Iris pigment epithelial cell (primary cell): ENCODE results near the gene PHF21B.

Source experiments
- DNase-seq: peaks from one replicate; pipeline ENCODE4 v3.0.0-alpha.2; 2011; ENCODE audit warnings: low read depth

The PHF21B gene

GRCh38 chr22:44840611-44841322 lies 169.0 kb downstream of the PHF21B start:
- DNase-seq: no peak

GRCh38 chr22:44839721-44840120 lies 170.1 kb downstream of the PHF21B start:
- DNase-seq: no peak

- DNase-seq: no peak
These were observed 170.7 kb downstream of the PHF21B start for GRCh38 chr22:44839061-44839460.

- DNase-seq: no peak
These were observed 171.3 kb downstream of the PHF21B start for GRCh38 chr22:44838316-44839016.

- DNase-seq: no peak
These were observed 172.3 kb downstream of the PHF21B start for GRCh38 chr22:44837481-44837880.

DNA sequence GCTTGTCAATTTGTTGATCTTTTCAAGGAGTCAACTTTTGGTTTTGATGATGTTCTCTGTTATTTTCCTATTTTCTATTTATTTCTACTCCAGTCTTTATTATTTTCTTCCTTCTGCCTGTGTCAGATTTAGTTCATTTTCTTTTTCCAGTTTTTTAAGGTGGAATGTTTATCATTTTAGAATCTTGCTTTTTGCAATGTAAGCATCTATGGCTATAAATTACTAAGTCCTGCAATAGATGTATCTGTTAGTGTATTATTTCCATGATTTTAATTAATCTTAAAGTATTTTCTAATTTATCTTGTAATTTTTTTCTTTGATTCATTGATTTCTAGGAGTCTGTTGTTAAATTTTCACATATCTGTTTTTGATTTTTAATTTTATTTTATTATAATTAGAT lies 175.7 kb downstream of the PHF21B start:
- no peak for DNase-seq

GRCh38 chr22:44831885-44832284 lies 177.9 kb downstream of the PHF21B start:
- no peak for DNase-seq
